GM10847 (cell line): ENCODE measurements around the gene GPR158.

ENCODE experiments used
- POLR2A ChIP-seq: IDR thresholded peaks from 2 replicates; pipeline ENCODE4 v1.6.1; 2011; ENCODE audit not compliant: insufficient read length; ENCODE audit errors: extremely low read depth

GPR158 gene

GRCh38 chr10:25180801-25181200 lies 6.0 kb downstream of the GPR158 start:
- TF ChIP-seq POLR2A = no peak

DNA sequence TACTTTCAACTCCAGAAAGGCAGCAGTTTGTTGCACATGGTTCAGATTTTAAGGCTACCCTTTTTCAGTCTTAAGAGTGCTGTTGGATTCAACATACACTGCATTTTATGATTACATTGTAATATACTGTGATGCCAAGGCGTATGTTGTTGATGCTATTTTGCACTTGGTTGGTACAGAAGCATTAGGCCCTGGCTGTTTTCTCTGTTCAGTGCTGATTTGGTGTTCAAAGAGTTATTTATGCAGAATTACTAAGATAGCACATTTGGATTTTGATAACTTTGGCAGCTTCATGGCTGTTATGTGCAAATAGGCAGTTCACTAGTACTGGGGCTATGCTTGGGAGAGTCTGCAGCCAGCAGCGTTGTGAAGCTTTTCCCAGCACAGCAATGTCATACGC lies 7.8 kb downstream of the GPR158 start:
- no peak for TF ChIP-seq POLR2A

DNA sequence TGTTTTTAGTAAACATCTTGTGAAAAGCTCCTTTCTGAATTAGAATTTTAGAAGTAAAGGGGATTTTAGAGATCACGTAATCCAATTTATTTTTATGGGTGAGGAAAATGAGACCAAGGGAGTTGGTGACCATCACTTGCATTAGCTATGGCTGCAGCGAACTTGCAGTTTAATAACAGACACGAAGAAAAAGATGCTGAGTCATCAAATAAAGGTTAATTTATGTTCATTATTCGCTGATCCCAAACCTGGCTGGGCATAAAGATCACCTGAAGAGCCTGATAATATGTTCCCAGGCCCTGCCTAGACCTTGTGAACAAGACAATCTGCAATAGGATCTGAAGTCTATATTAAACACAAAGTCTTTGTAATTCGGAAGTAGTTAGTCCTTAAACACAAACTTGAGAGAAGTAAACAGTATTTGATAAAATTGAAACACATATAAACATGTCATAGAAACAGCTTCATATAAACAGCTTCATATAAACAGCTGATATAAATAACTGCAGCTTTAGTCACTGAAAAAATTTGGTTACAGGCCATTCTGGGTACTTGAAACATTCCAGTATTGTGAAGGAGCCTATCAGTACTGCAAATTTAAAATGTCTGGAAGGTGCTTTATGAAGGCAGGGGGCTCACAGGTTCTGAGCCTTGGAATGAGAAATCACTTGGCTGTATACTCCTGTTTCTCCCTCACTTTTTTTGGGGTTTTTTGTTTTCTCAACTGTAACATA lies 16.5 kb downstream of the GPR158 start:
- no peak for TF ChIP-seq POLR2A

GRCh38 chr10:25198151-25198550 lies 23.4 kb downstream of the GPR158 start:
- no peak for TF ChIP-seq POLR2A

DNA sequence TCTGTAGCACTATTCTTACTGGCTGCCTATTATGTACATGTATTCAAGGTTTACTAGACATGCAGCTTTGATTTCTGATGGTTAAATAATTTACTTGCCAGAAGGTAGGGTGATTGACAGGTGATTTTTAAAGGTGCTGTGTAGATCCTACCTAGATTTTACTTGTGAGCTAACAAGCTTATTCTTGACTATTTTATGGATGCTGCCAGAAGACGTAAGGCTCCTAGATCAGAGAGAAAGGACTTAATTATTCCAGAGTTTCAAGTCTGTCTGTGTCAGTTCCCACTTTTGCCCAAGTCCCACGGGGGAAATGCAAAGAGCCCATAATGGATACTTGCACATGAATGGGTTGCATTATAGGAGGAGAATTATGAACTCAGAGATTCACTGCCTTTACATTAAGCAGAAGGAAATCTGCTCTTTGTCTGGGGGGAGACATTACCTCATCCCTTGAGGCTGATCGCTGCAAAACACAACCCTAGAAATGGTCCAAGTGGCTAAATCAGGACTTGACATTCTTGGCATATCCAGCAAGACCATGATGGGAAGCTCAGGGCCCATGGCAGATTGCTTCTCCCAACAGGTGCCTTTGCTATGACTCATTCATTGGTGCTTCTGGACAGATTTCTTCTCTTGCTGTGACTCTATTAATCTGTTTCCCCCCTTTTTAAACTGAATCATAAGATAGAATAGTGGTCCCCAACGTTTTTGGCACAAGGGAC lies 32.1 kb downstream of the GPR158 start:
- TF ChIP-seq POLR2A = no peak

GRCh38 chr10:25209618-25210017 lies 34.8 kb downstream of the GPR158 start:
- TF ChIP-seq POLR2A = no peak

DNA sequence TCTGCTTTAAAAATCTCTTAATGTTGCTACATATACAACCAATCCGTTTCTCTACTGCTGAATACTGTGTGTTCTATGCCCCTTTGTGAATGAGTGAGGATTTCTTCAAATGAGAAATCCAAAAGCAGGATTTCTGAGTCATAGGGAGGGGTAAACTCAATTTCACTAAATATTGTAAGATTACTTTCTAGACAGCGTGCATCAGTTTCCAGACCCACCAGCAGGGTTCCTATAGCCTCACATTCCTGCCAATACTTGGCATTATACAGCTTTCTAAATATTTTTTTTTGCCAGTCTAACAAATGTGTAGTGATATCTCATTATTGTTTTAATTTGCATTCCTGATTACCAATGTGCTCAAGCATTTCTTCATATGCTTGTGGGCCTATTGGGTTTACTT lies 35.5 kb downstream of the GPR158 start:
- no peak for TF ChIP-seq POLR2A

GRCh38 chr10:25220156-25220555 lies 45.4 kb downstream of the GPR158 start:
- no peak for TF ChIP-seq POLR2A

GRCh38 chr10:25222085-25222660 lies 47.4 kb downstream of the GPR158 start:
- TF ChIP-seq POLR2A = no peak

GRCh38 chr10:25226775-25227682 lies 52.2 kb downstream of the GPR158 start:
- TF ChIP-seq POLR2A = no peak

DNA sequence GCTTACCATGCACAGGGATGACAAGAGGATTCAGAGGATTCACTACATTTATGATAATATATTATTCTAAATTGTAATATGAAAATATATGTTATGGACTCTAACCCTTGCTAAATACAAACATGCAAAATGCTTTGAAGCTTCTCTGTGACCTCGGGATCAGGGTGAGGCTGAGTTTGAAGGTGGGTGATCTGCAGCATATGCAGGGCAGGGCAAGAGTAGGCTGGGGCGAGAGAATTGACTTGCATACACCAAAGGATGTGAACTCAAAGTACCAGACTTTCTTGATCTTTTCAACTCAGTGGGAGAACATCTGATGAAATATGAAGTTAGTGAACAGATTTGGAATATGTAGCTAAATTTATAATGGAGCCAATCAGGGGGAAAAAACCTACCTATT lies 57.0 kb downstream of the GPR158 start:
- no peak for TF ChIP-seq POLR2A

DNA sequence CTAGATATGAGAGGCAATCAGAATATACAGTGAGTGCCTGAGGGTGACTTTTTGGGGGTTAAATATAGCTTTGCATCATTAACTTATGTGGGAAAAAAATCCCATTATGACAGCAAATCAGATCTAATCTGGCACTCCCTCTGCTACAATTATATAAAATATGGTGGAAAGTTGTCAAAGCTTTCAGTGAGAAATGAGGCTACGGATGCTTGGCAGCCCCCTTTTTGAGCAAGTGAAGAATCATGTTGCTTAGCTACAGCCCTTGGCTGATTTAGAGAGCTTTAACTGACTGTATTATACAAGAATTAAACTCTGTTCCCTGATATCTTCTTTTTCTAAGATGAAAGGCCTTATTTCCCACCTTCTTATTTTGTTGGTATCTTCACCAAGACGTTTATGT lies 57.4 kb downstream of the GPR158 start:
- TF ChIP-seq POLR2A = no peak

DNA sequence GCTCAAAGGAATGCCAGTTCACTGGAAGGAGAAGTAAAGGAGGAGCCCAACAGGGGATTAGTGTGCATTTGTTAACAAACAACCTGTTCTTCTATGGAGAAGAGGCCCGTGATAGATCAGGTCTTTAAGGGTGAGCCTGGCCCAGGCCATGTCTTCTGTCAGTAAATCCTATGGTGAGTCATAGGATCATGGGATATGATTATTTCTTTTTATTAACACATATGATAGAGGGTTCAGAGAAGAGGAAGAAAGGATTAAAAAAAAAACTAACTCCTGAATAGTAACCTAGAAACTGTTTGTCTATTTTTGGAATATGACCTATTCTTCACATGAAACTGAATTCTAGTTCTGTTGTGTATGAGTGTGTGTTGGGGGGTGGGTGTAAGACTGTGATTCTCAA lies 70.4 kb downstream of the GPR158 start:
- TF ChIP-seq POLR2A = no peak

GRCh38 chr10:25257646-25258045 lies 82.8 kb downstream of the GPR158 start:
- TF ChIP-seq POLR2A = no peak

GRCh38 chr10:25261110-25261509 lies 86.3 kb downstream of the GPR158 start:
- no peak for TF ChIP-seq POLR2A
